Activated naive CD4-positive, alpha-beta T cell treated with anti-CD3 and anti-CD28 coated beads, Interleukin-2, amount 50 U/mL, for 16 hours (primary cell): ENCODE measurements around the gene PSORS1C2.
"Not testable (repeated sequence)": the region's sequence is repeated elsewhere in the genome, so short reads cannot be mapped to it uniquely, and the experiment has no call there.

Experiments
- DNase-seq: peaks from one replicate; pipeline ENCODE4 v3.0.0-alpha.2; 2020

Gene PSORS1C2

GRCh38 chr6:31165064-31165832 is 26.4 kb upstream of the PSORS1C2 start:
- not testable (repeated sequence) for DNase-seq

GRCh38 chr6:31164475-31165063 is 25.7 kb upstream of the PSORS1C2 start:
- DNase-seq: not testable (repeated sequence)

DNA sequence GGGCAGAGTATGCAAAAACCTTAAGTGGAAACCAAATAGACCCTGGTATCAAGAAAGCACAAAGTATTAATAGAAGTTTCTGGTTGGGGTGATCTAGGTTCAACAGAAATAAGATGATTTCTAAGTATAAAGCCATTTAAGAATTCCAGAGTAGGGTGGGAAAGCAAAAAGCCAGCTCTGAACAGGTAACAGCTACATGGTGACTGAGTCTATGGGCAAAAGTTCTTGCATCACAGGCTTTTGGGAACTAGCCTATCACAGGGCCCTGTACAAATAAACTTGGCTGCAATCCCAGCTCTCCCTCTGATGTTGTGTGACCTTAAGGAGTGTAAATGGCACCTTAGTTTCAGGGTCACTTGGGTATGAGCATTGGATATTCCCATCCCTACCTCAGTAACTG is 25.1 kb upstream of the PSORS1C2 start:
- DNase-seq: no peak

- DNase-seq: no peak
These were observed 23.7 kb upstream of the PSORS1C2 start for GRCh38 chr6:31162463-31163165.

DNA sequence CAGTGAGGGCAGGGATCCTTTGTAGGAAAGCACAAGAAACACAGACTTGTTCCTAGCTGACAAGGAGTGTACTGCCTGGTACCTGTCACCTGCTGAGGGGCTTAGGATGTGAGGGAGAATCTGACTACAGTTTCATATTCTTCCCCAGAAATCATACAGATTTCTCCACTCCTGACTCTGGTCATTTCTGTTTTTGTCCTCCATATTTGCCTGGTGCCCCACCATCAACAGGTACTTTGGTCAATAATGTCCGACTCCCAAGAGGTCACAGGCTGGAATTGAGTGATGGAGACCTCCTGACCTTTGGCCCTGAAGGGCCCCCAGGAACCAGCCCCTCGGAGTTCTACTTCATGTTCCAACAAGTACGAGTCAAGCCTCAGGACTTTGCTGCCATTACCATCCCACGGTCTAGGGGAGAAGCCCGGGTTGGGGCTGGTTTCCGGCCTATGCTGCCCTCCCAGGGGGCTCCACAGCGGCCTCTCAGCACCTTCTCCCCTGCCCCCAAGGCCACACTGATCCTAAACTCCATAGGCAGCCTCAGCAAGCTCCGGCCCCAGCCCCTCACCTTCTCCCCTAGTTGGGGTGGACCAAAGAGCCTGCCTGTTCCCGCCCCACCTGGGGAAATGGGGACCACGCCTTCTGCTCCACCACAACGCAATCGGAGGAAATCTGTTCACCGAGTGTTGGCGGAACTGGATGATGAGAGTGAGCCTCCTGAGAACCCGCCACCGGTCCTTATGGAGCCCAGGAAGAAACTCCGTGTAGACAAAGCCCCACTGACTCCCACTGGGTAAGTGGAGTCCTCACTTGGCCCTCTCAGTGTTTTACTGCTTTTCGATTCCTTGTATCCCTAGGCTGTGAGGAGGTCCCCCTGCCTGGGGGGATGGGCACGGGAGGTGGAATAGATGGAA is 22.6 kb upstream of the PSORS1C2 start:
- DNase-seq: no peak

DNA sequence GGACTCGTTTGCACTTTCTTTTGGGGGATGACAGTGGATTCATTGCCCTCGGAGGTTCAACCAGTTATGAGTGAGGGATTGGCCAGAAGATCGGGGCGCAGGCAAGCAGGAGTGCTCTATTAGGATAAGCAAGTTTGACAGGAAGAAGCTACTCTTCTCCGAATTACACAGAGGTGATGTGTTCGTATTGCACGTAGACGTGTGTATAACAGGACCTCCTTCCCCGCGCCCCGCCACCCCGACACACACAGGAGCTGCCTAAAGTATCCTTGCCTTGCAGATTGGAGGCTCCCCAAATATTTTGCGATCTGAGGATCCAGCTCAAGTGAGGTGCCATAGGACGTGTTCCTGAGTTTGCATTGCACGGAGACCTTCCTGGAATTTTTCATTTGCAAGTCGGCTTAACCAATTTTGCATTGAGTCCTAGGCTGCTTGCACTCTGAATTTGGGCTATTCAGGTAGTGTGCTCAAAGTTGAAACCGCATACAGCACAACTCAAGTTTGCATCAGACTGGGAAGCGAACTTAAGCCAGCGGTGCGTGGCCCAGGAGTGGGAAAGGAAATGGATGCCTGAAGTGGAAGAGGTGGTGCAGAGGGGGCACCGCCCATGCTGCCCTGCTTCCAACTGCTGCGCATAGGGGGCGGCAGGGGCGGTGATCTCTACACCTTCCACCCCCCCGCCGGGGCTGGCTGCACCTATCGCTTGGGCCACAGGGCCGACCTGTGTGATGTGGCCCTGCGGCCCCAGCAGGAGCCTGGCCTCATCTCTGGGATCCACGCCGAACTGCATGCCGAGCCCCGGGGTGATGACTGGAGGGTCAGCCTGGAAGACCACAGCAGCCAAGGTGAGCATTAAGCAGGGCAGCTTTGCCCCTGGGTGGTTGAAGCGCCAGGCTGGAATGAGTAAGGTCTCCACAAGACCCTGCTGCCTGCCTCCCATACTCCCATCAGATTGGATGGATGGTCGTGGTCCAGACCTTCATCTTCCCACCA is 20.3 kb upstream of the PSORS1C2 start:
- DNase-seq: peak; percentile 19

- peak; percentile 99 for DNase-seq
These were observed 19.4 kb upstream of the PSORS1C2 start, which contains the start of gene TCF19 for GRCh38 chr6:31158140-31158862. TCF19 (plus strand) TSS chr6:31158589; CDS start chr6:31159470, 881 bp downstream.

DNA sequence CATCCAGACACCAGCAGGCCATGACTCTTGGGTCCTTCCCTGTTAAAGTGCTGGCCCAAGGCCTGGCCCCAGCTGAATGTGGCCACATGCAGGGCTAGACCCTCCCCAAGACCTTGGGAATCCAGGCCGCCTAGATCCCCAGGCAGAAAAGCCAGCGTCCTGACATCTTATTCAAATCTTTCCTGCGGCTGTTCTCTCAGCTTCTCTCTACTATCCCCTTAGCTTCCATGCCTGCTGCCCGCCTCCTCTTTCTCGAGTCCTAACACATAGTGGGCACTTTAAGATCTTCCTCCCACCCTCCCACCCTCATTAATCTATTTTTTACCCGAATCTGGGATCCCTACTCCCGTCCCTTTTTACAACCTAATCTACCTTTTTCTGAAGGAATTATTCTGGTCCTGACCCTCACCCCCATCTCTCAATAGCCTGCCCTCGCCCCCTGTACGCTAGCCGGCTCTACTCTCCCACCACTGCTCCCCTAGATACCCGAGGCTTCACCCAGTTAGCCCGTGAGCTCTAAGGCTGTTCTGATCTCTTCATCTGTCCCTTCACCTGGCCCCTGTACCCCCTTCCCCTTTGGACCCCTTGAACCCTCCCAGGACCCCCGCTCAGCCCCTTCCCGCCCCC is 18.8 kb upstream of the PSORS1C2 start, which contains the start of gene CCHCR1:
Gene CCHCR1, minus strand, starts transcription at position 290 of the 627 bp plus-strand sequence. Its CDS starts 202 bp downstream, at position 88.
- DNase-seq: no peak

- DNase-seq: no peak
These were observed 17.8 kb upstream of the PSORS1C2 start for GRCh38 chr6:31156641-31157040.

GRCh38 chr6:31154436-31154835 is 15.6 kb upstream of the PSORS1C2 start:
- no peak for DNase-seq

GRCh38 chr6:31152781-31153180 is 13.9 kb upstream of the PSORS1C2 start:
- no peak for DNase-seq

- no peak for DNase-seq
These were observed 11.1 kb upstream of the PSORS1C2 start for GRCh38 chr6:31149827-31150447.

DNA sequence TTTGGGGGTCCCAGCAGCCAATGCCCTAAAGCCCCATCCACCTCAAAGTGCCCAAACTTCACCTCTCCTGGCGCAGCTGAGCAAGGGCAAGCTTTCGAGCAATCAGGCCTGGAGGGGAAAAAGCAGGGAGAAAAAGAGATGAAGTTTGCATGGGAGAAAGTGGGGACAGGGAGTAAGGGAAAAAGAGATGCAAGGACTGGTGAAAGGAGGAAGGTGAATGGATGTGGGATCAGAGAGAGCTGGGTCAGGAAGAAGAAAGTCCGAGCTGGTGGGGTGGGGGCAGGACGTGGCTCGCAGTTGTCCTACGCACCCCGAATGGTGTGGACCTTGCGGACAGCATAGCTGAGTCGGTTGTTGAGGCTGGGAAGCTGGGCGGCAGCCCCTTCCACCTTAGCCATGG is 6.5 kb upstream of the PSORS1C2 start:
- DNase-seq: no peak

GRCh38 chr6:31144970-31145340 is 6.1 kb upstream of the PSORS1C2 start:
- no peak for DNase-seq

DNA sequence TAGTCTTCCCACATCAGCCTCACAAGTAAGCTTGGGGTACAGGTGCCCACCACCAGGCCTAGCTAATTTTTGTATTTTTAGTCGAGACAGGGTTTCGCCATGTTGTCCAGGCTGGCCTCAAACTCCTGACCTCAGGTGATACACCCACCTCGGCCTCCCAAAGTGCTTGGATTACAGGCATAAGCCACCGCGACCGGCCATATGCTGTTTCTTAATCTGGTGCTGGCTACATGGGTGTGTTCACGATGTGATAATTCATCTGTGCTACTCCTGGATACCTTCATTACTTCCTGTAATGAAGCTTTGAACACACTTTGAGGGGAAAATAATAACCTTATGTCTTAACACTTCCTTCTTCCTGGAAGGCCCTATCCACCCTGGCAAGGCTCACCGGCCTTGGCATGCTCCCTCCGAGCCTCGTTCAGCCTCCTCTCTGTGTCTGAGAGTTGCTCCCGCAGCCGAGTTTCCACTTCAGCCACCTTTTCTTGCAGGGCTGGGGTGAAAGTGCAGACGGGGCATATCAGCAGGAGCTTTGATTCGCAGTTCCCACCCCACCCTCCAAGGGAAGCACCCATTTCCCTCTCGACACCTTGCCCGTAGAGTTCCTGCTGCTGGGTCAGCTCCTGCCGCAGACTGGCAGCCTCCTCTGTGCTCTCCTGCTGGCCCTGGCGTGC is 5.6 kb upstream of the PSORS1C2 start:
- DNase-seq: no peak

- no peak for DNase-seq
These were observed 4.3 kb upstream of the PSORS1C2 start for GRCh38 chr6:31143148-31143547.

DNA sequence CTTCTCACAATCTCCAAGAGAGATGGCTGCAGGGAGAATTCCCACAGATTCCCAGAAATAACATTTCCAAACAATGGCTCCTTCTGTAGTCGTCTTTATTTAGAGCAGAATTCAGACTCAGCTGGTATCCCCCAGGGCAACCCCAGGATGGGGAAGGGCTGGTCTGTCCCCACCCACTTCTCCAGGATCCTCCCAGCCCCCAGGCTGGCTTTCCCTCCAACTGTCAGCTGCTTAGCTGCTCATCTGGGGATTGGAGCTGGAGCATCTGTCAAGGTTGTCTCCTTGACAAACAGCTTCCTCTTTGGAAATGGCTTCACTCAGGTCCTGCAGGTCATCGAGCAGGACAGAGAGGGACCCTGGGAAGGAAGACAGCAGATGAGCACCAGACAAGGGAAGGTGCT is 3.5 kb upstream of the PSORS1C2 start:
- DNase-seq: no peak

DNA sequence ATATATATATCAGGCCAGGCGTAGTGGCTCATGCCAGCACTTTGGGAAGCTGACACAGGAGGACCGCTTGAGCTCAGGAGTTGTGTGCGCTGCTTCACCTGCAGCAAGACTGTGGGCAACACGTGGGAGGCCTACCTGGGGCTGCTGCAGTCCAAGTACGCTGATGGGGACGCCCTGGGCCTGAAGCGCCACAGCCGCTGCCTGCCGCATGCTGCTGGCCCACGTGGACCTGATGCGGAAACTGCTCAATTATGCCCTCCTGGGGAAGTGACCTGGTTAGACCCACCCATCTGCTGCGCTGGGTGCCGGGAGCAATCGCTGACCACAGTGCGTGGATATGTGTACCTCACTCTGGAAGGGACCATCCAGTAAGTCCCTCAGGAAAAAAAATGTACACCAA is 1.8 kb upstream of the PSORS1C2 start:
- DNase-seq: no peak

DNA sequence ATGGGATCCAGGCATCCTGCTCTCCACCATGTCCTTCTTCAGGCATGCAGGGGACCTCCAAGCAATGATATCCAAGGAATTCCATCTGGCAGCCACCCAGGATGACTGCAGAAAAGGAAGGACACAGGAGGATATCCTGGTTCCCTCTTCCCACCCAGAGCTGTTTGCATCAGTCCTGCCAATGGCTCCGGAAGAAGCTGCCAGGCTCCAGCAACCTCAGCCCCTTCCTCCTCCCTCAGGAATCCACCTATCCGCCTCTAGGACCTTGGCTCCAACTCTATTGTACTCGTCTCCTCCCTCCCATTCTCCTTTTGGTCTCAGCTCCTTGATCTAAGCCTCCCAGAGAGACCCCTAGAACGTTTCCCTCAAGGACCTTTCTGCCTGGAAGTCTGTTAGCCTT is 733 bp upstream of the PSORS1C2 start:
- DNase-seq: no peak
